Measurements from ENCODE around the gene PARD6G.

The PARD6G gene

DNA sequence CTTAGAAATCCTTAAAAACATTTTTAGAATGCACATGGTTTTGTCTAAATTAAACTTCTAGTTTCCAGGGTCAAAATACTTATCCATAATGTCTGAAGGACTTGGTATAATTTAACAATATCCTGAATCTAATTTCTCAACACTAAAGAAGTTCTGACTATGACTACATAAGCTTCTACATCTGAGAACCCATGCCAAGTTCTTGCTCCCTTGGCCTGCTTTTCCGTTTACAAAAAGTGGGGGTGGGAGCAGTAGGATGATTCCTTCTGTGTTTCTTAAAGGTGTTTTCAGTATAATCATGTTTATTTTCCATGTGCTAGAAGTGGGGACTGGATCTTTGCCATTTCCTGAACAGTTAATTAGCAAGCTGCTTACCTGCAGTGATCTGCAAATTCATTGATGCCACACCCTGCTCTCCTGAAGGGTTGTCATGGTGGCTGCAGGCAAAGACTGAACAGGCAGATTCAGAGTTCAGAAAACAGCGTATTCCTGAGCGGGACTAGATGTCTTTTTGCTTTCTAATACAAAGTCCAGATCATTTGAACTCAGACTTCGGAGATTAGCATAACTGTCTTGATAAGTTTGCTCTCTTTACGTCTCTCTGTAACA, 102.0 kb downstream of the PARD6G start:
- Histone ChIP-seq H3K9me3 (ENCODE audit: low read length) (no peaks in the 10 kb centered on the region), H3K27me3 (ENCODE audit: insufficient read depth, low read length) (no peaks in the 10 kb centered on the region), H3K36me3 (ENCODE audit: insufficient read depth, low read length) (peaks cover 36% of the 10 kb centered on the region), H2AFZ (ENCODE audit: low read depth, low read length) (no peak overlapping the region), H3K4me3 (ENCODE audit: low read length) (no peak overlapping the region), H3K4me1 (ENCODE audit: insufficient read depth, low read length) (no peaks in the 10 kb centered on the region)

DNA sequence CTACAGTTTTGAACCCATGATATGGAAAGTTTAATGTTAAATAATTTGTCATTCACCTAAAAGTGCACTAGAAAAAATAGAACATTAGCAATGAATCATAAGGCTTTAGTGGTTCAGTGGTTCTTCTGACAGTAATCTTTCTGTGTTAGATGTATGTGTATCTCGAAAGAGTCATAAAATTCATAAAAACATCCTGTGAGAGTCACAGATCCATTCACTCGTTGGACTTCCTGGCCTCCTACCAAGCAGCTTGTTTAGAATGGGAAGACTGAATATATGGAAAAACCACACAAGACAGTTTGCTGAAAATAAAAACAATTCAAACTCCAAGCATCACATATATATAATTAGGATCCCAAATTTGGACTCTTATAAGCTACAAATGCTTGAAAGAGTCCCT, 103.4 kb downstream of the PARD6G start:
- Histone ChIP-seq H2AFZ (ENCODE audit: low read depth, low read length) (no peak overlapping the region), H3K27me3 (ENCODE audit: insufficient read depth, low read length) (no peaks in the 10 kb centered on the region), H3K4me1 (ENCODE audit: insufficient read depth, low read length) (no peaks in the 10 kb centered on the region), H3K4me3 (ENCODE audit: low read length) (no peak overlapping the region), H3K36me3 (ENCODE audit: insufficient read depth, low read length) (peaks cover 44% of the 10 kb centered on the region), H3K9me3 (ENCODE audit: low read length) (no peaks in the 10 kb centered on the region)

DNA sequence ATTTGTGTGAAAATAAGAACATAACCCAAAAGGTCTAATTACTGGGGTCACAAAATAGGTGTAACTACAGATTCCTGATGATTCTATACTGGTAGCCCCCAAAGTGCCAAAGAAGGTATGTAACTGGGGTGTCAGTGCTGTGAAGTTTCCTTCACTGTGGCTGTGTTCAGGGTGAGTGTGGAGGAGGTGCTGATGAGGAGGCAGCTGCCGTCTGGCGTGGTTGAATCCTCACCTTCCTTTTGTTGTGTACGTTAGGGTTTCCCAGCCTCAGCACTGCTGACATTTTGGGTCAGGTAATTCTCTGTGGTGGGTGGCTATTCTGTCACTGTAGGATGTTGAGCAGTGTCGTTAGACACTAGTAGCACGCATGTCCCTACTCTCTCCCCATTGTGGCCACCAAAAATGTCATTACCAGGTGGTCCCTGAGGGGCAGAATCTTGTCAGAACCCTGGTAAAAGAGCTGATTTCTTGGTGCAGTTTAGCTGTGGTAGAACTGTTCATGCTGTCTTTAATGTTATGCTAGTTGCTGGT, 106.8 kb downstream of the PARD6G start:
- Histone ChIP-seq H3K36me3 (ENCODE audit: insufficient read depth, low read length) (peaks cover 66% of the 10 kb centered on the region), H3K27me3 (ENCODE audit: insufficient read depth, low read length) (no peaks in the 10 kb centered on the region), H3K4me3 (ENCODE audit: low read length) (no peak overlapping the region), H3K4me1 (ENCODE audit: insufficient read depth, low read length) (no peaks in the 10 kb centered on the region), H2AFZ (ENCODE audit: low read depth, low read length) (no peak overlapping the region), H3K9me3 (ENCODE audit: low read length) (no peaks in the 10 kb centered on the region)

DNA sequence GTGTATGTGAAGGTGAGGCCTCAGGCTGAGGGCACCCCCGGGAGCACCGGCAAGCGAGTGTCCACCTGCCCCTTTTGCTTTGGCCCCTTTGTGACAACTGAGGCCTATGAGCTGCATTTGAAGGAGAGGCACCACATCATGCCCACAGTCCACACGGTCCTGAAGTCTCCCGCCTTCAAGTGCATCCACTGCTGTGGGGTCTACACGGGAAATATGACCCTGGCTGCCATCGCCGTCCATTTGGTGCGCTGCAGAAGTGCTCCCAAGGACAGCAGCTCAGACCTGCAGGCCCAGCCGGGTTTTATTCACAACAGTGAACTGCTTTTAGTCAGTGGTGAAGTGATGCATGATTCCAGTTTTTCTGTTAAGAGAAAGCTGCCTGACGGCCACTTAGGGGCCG, 109.3 kb downstream of the PARD6G start:
- no peaks in the 10 kb centered on the region for H3K9me3 ChIP-seq (ENCODE audit: low read length)
- no peaks in the 10 kb centered on the region for H3K4me1 ChIP-seq (ENCODE audit: insufficient read depth, low read length)
- no peak overlapping the region for H2AFZ ChIP-seq (ENCODE audit: low read depth, low read length)
- H3K4me3 ChIP-seq (ENCODE audit: low read length) = no peak overlapping the region
- peaks cover 81% of the 10 kb centered on the region for H3K36me3 ChIP-seq (ENCODE audit: insufficient read depth, low read length)
- H3K27me3 ChIP-seq (ENCODE audit: insufficient read depth, low read length) = no peaks in the 10 kb centered on the region

DNA sequence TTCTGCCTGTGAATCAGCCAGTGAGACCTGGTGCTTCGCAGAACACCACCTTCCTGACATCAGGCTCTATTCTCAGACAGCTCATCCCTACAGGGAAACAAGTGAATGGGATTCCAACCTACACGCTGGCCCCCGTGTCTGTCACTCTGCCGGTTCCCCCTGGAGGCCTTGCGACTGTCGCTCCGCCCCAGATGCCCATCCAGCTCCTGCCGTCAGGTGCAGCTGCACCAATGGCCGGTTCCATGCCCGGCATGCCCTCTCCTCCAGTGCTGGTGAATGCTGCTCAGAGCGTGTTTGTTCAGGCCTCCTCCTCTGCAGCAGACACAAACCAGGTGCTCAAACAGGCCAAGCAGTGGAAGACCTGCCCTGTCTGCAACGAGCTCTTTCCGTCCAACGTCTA, 110.2 kb downstream of the PARD6G start:
- Histone ChIP-seq H3K9me3 (ENCODE audit: low read length) (no peaks in the 10 kb centered on the region), H3K4me1 (ENCODE audit: insufficient read depth, low read length) (no peaks in the 10 kb centered on the region), H3K27me3 (ENCODE audit: insufficient read depth, low read length) (no peaks in the 10 kb centered on the region), H3K4me3 (ENCODE audit: low read length) (no peak overlapping the region), H2AFZ (ENCODE audit: low read depth, low read length) (no peak overlapping the region), H3K36me3 (ENCODE audit: insufficient read depth, low read length) (peaks cover 83% of the 10 kb centered on the region)

DNA sequence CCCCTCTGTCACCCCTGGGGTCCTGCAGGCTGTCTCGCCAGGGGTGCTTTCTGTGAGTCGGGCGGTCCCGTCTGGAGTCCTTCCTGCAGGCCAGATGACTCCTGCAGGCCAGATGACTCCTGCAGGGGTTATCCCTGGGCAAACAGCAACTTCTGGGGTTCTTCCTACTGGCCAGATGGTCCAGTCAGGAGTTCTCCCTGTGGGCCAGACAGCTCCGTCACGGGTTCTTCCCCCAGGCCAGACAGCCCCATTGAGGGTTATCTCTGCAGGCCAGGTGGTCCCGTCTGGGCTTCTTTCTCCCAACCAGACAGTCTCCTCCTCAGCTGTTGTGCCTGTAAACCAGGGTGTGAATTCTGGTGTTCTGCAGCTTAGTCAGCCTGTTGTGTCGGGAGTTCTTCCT, 110.6 kb downstream of the PARD6G start:
- Histone ChIP-seq H3K27me3 (ENCODE audit: insufficient read depth, low read length) (no peaks in the 10 kb centered on the region), H3K9me3 (ENCODE audit: low read length) (no peaks in the 10 kb centered on the region), H3K36me3 (ENCODE audit: insufficient read depth, low read length) (peaks cover 82% of the 10 kb centered on the region), H3K4me3 (ENCODE audit: low read length) (no peak overlapping the region), H3K4me1 (ENCODE audit: insufficient read depth, low read length) (no peaks in the 10 kb centered on the region), H2AFZ (ENCODE audit: low read depth, low read length) (no peak overlapping the region)

DNA sequence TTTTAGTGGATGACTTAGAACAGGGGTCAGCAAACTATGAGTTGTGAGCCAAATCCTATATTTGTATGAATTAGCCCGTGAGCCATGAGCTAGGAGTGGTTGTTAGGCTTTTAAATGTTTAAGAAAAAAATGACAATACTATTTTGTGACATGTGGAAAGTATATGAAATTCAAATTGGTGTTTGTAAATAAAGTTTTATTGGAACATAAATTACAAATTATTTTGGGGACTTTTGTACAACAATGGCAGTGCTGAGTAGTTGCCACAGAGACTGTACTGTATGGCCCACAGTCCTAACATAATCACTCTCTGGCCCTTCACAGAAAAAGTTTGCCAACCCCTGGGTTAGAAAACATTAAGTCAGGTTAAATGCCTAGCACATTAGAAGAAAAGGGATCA, 112.2 kb downstream of the PARD6G start:
- Histone ChIP-seq H3K36me3 (ENCODE audit: insufficient read depth, low read length) (peaks cover 78% of the 10 kb centered on the region), H2AFZ (ENCODE audit: low read depth, low read length) (no peak overlapping the region), H3K4me1 (ENCODE audit: insufficient read depth, low read length) (no peaks in the 10 kb centered on the region), H3K9me3 (ENCODE audit: low read length) (no peaks in the 10 kb centered on the region), H3K4me3 (ENCODE audit: low read length) (no peak overlapping the region), H3K27me3 (ENCODE audit: insufficient read depth, low read length) (no peaks in the 10 kb centered on the region)

DNA sequence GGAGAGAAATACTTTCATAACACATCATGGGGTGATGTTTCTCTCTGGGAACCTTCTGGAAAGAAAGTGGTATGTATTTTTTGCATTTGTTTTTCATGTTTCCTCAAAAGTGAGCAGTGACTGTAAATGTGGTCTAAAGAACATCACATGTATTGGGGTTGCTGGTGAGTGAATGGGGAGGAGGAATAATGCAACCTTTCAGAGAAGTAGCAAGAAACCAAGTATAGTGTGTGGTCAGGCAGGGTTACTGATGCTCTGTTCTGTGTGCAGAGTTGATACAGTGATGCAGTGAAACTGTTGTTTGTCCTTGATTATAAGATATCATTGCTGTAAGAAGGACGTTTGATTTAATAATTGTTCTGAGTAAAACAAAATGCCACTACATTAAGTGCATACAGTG, 114.2 kb downstream of the PARD6G start:
- Histone ChIP-seq H3K9me3 (ENCODE audit: low read length) (no peaks in the 10 kb centered on the region), H2AFZ (ENCODE audit: low read depth, low read length) (no peak overlapping the region), H3K4me3 (ENCODE audit: low read length) (no peak overlapping the region), H3K27me3 (ENCODE audit: insufficient read depth, low read length) (no peaks in the 10 kb centered on the region), H3K36me3 (ENCODE audit: insufficient read depth, low read length) (peaks cover 64% of the 10 kb centered on the region), H3K4me1 (ENCODE audit: insufficient read depth, low read length) (no peaks in the 10 kb centered on the region)

DNA sequence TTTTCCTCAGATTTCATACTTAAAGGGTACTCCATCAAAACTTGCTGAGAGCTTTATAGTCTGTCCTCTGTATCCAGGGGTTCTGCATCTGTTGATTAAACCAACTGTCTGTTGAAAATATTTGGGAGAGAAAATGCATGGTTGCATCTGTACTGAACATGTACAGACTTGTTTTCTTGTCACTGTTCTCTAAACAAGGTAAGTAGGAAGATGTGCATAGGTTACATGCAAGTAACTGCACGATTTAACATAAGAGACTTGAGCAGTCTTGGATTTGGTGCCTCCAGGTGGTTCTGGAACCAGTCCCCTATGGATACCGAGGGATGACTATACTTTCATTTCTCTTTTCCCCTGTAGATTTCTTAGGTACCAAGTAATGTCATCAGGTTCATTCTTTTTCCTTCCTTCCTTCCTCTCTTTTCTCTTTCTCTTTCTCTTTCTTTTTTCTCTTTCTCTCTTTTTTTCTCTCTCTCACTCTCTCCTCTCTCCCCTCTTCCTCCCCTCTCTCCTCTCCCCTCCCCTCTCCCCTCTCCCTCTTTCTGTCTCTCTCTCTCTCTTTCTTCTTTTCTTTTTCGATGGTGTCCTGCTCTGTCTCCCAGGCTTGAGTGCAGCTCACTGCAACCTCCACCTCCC, 115.0 kb downstream of the PARD6G start:
- Histone ChIP-seq H3K36me3 (ENCODE audit: insufficient read depth, low read length) (peaks cover 60% of the 10 kb centered on the region), H3K27me3 (ENCODE audit: insufficient read depth, low read length) (no peaks in the 10 kb centered on the region), H2AFZ (ENCODE audit: low read depth, low read length) (no peak overlapping the region), H3K9me3 (ENCODE audit: low read length) (peaks cover 1% of the 10 kb centered on the region), H3K4me1 (ENCODE audit: insufficient read depth, low read length) (no peaks in the 10 kb centered on the region), H3K4me3 (ENCODE audit: low read length) (no peak overlapping the region)

DNA sequence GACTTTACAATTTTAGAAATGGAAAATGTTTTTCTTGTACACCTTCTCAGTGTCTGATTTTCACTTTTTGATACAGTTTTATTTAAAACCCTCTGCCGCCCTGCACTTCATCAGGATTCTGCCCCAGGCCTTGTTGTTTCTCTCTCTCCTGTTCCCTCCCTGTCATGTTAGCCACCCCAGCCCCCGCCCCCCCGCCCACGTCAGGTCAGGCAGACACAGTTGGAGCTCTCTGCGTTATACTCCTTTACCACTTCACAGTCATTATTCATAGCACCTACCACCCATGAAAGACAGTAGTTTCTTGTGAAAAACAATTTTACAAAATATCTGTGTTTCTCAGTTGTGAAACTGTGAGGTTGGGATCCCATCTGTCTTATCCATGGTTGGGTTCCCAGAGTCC, 116.8 kb downstream of the PARD6G start:
- H3K36me3 ChIP-seq (ENCODE audit: insufficient read depth, low read length) = peaks cover 47% of the 10 kb centered on the region
- no peaks in the 10 kb centered on the region for H3K4me1 ChIP-seq (ENCODE audit: insufficient read depth, low read length)
- H3K27me3 ChIP-seq (ENCODE audit: insufficient read depth, low read length) = no peaks in the 10 kb centered on the region
- H3K4me3 ChIP-seq (ENCODE audit: low read length) = no peak overlapping the region
- peaks cover 8% of the 10 kb centered on the region for H3K9me3 ChIP-seq (ENCODE audit: low read length)
- H2AFZ ChIP-seq (ENCODE audit: low read depth, low read length) = no peak overlapping the region

DNA sequence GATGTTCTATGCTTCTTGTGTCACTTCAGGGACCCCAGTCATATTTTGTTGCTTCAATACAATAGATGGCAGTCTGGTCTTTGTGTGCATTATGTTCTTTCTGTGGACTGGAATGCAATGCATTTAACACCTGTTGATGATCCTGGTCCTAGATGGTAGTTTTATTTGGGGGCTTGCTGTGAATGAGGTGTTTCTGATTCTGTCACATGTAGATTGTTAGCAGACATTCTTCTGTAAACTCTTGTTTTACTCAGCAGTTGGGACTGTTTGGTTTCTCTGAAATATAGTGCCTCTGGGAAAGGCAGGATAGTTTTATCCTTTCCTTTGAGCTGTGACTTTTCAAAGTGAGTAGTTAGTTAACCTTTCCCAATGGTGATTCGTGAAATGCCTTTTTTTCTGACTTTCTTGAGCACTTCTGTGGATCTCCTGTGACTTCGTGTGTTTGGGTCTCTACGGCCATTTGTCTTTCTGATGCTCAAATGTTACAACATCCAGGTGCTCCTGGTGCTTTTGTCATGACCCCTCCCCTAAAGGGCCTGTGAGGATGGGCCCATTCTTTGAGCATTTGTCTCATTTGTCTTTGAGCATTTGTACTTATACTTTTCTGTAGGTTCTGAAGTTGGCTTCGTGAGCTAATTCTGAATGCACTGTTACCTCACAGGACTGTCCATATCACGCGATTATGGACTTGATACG, 117.5 kb downstream of the PARD6G start:
- H3K27me3 ChIP-seq (ENCODE audit: insufficient read depth, low read length) = no peaks in the 10 kb centered on the region
- no peak overlapping the region for H2AFZ ChIP-seq (ENCODE audit: low read depth, low read length)
- H3K9me3 ChIP-seq (ENCODE audit: low read length) = peaks cover 9% of the 10 kb centered on the region
- H3K36me3 ChIP-seq (ENCODE audit: insufficient read depth, low read length) = peaks cover 40% of the 10 kb centered on the region
- H3K4me1 ChIP-seq (ENCODE audit: insufficient read depth, low read length) = no peaks in the 10 kb centered on the region
- H3K4me3 ChIP-seq (ENCODE audit: low read length) = no peak overlapping the region

DNA sequence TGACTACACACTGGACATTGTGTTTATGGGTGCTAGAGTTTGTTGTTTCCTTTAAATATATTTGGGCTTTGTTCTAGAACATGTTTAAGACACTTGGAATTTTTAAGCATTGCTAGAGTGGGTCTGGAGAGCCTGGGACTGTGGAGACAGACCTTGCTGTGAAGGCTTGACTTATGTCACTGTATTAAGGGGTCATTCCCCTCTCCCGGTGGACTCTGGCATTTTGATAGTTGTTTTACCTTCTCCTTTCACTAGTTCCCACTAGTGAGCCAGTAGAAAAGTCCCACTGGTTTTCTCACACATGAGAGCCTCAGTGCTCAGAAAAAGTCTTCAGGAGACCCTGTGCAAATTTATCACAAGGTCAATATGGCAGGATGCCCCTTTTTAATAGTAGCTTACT, 119.7 kb downstream of the PARD6G start:
- Histone ChIP-seq H3K9me3 (ENCODE audit: low read length) (peaks cover 9% of the 10 kb centered on the region), H3K27me3 (ENCODE audit: insufficient read depth, low read length) (no peaks in the 10 kb centered on the region), H3K4me3 (ENCODE audit: low read length) (no peak overlapping the region), H2AFZ (ENCODE audit: low read depth, low read length) (no peak overlapping the region), H3K4me1 (ENCODE audit: insufficient read depth, low read length) (no peaks in the 10 kb centered on the region), H3K36me3 (ENCODE audit: insufficient read depth, low read length) (peaks cover 25% of the 10 kb centered on the region)

DNA sequence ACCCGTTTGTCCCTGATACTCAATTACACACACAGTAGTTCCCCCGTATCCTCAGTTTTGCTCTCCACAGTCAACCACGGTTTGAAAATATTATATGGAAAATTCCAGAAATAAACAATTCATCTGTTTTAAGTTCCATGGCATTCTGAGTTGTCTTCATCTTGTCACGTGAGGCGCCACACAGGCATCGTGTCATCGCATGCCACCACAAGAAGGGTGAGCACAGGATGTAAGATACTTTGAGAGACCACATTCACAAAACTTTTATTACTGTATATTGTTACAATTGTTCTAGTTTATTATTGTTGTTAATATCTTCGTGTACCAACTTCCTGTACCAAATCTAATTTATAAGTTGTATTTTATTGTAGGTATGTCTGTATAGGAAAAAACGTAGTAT, 120.5 kb downstream of the PARD6G start:
- Histone ChIP-seq H3K4me3 (ENCODE audit: low read length) (no peak overlapping the region), H2AFZ (ENCODE audit: low read depth, low read length) (no peak overlapping the region), H3K9me3 (ENCODE audit: low read length) (peaks cover 9% of the 10 kb centered on the region), H3K4me1 (ENCODE audit: insufficient read depth, low read length) (no peaks in the 10 kb centered on the region), H3K36me3 (ENCODE audit: insufficient read depth, low read length) (peaks cover 28% of the 10 kb centered on the region), H3K27me3 (ENCODE audit: insufficient read depth, low read length) (no peaks in the 10 kb centered on the region)

Data from neuron (in vitro differentiated cells).